K562 (cell line): ENCODE results near the gene ACBD6. TPM values are rescaled to one million over a fixed set of nuclear protein-coding genes. Genes with fewer than 3 reads are reported as not detected.

Source experiments
- ATAC-seq: fragments of 200-7000 bp; cut with Tn5 transposase; 3 replicates; pipeline ENCODE4 v1.9.1; 2020; ENCODE audit warnings: moderate library complexity
- BruUV-seq: library from RNA; stranded (reverse); fragments of 400-500 nt; replicated peaks from 2 replicates; lab custom pipeline; 2021; lab: Mats Ljungman, UMichigan
- CTCF ChIA-PET: fragments of 300-600 bp; formaldehyde crosslinking; extraction: SDS; loops from one replicate; lab custom pipeline; 2021; ENCODE audit warnings: low intra/inter-chr PET ratio; lab: Yijun Ruan, JAX
- POLR2A ChIA-PET: fragments of 300-600, 350-650 bp; sonication (Branson Sonifier 250); formaldehyde crosslinking; extraction: SDS; loops from one replicate; lab custom pipeline; 2021; ENCODE audit warnings: antibody characterized with exemption, inconsistent platforms; lab: Yijun Ruan, JAX
- DNase-seq, 4 experiments: peaks; one replicate each; pipeline versions ENCODE4 v3.0.0 to v3.0.0-alpha.2; 2011 to 2018; ENCODE audit warnings: low spot score in 3 of 4, mixed read lengths in 3 of 4; ENCODE audit errors: extremely low read depth in 1 of 4
- FAIRE-seq: peaks from 2 replicates; lab custom pipeline; 2011; peaks lifted over from hg19 to GRCh38; lab: Jason Lieb, UNC
- H2AFZ ChIP-seq: 2 replicates; pipeline ENCODE4 v1.6.0; 2011; ENCODE audit warnings: low read depth, low read length, control low read depth, inconsistent platforms
- H3K27ac ChIP-seq: fragments of 200-600 bp; 3 replicates; pipeline ENCODE4 v1.8.0; 2011; ENCODE audit warnings: low read depth, mild to moderate bottlenecking, control low read depth, inconsistent platforms, low read length, moderate library complexity, mixed read lengths; ENCODE audit errors: extremely low read depth
- H3K27me3 ChIP-seq, 2 experiments: fragments of 300-600 bp in 1 of 2; 2 replicates in 1 of 2; 3 replicates in 1 of 2; pipeline versions ENCODE4 v1.6.0 to v1.8.0; 2011; ENCODE audit warnings: inconsistent platforms in 2 of 2, low read length in 2 of 2, mild to moderate bottlenecking in 1 of 2, mixed read lengths in 1 of 2, moderate library complexity in 1 of 2; ENCODE audit not compliant: control insufficient read depth in 2 of 2, insufficient read depth in 2 of 2
- H3K36me3 ChIP-seq: fragments of 300-600 bp; 3 replicates; pipeline ENCODE4 v1.8.0; 2011; ENCODE audit warnings: mild to moderate bottlenecking, low read length, inconsistent platforms; ENCODE audit not compliant: control insufficient read depth, insufficient read depth
- H3K4me1 ChIP-seq, 2 experiments: fragments of 200-600 bp in 1 of 2; replicated peaks in 1 of 2; 2 replicates in 1 of 2; 3 replicates in 1 of 2; pipeline versions ENCODE4 v1.5.1 to v1.8.0; 2011; ENCODE audit warnings: inconsistent platforms in 2 of 2, low read length in 2 of 2, mild to moderate bottlenecking in 1 of 2, mixed read lengths in 1 of 2, moderate library complexity in 1 of 2; ENCODE audit not compliant: control insufficient read depth in 2 of 2, insufficient read depth in 2 of 2
- H3K4me2 ChIP-seq: 2 replicates; pipeline ENCODE4 v1.6.1; 2011; ENCODE audit warnings: low read length, control low read depth, inconsistent platforms, mixed read lengths; ENCODE audit not compliant: insufficient read depth
- H3K4me3 ChIP-seq: fragments of 200-600 bp; sonication (generic), shearing (Covaris generic); 2 replicates; pipeline ENCODE4 v1.5.1; 2016; ENCODE audit warnings: control low read depth, inconsistent platforms
- H3K79me2 ChIP-seq: fragments of 200-600 bp; 3 replicates; pipeline ENCODE4 v1.8.0; 2011; ENCODE audit warnings: low read length, inconsistent platforms; ENCODE audit not compliant: control insufficient read depth, insufficient read depth
- H3K9ac ChIP-seq, 2 experiments: 2 replicates each; pipeline versions ENCODE4 v1.6.0 to v1.6.1; 2011; ENCODE audit warnings: low read depth in 2 of 2, low read length in 2 of 2, control low read depth in 1 of 2, inconsistent platforms in 1 of 2, mild to moderate bottlenecking in 1 of 2, mixed read lengths in 1 of 2; ENCODE audit not compliant: insufficient read depth in 1 of 2
- H3K9me1 ChIP-seq: one replicate; pipeline ENCODE4 v1.6.0; 2011; ENCODE audit warnings: inconsistent platforms, mild to moderate bottlenecking, low read length, moderate library complexity; ENCODE audit not compliant: control insufficient read depth, insufficient read depth
- H3K9me3 ChIP-seq: replicated peaks from 2 replicates; pipeline ENCODE4 v1.5.1; 2011; ENCODE audit warnings: low read depth, low read length, inconsistent platforms; ENCODE audit not compliant: control insufficient read depth, insufficient read depth
- H4K20me1 ChIP-seq: replicated peaks from 2 replicates; pipeline ENCODE4 v1.6.1; 2011; ENCODE audit warnings: low read length, inconsistent platforms, mixed read lengths; ENCODE audit not compliant: control insufficient read depth, insufficient read depth
- MEIS2 ChIP-seq: fragments of 450-650 bp; IDR thresholded peaks from 2 replicates; pipeline ENCODE4 v1.6.1; 2014; ENCODE audit warnings: mild to moderate bottlenecking; ENCODE audit not compliant: partially characterized antibody
- PHF8 ChIP-seq: fragments of 200-600 bp; sonication (generic); IDR thresholded peaks from 2 replicates; pipeline ENCODE4 v1.6.1; 2012; ENCODE audit warnings: mixed run types, mild to moderate bottlenecking, inconsistent platforms, low read length, moderate library complexity, borderline replicate concordance
- TCF3 ChIP-seq: sonication (generic); formaldehyde crosslinking; IDR thresholded peaks from 2 replicates; pipeline ENCODE4 v1.4.0; 2020; ENCODE audit warnings: mild to moderate bottlenecking, missing genetic modification reagents
- TRIM28 ChIP-seq: fragments of 450-650 bp; IDR thresholded peaks from 2 replicates; pipeline ENCODE4 v1.6.1; 2017
- ZNF232 ChIP-seq: sonication (generic); formaldehyde crosslinking; IDR thresholded peaks from 2 replicates; pipeline ENCODE4 v1.8.0; 2022; ENCODE audit warnings: mild to moderate bottlenecking, missing genetic modification reagents
- ZNF445 ChIP-seq: fragments of 250-450 bp; sonication (Bioruptor Pico); IDR thresholded peaks from 2 replicates; pipeline ENCODE4 v1.4.0; 2020; ENCODE audit warnings: low read depth, mild to moderate bottlenecking, moderate library complexity
- WGBS: fragments of 100-300 bp; shearing (Covaris generic); methylation state at CpG from one replicate; pipeline ENCODE4 v1.1.6; 2016; ENCODE audit warnings: low coverage, mixed read lengths; ENCODE audit not compliant: insufficient coverage; ENCODE audit errors: missing lambda C conversion rate; 5-methylcytosine and 5-hydroxymethylcytosine counted together
- in situ Hi-C: fragments of 300-500 bp; cut with MboI; formaldehyde crosslinking; loops from 4 replicates; pipeline ENCODE4 v1.15.0; 2018; ENCODE audit warnings: inconsistent platforms, mixed read lengths
- intact Hi-C: fragments of 100-400 bp; cut with micrococcal nuclease; formaldehyde crosslinking; loops from 2 replicates; pipeline ENCODE4 v1.14.2; 2022
- polyA plus RNA-seq, 8 experiments: library from polyadenylated mRNA; depleted of rRNA in 4 of 8; stranded (reverse) in 5 of 8; unstranded in 3 of 8; fragments of >200 nt; fragmentation: Nextera tagmentation in 2 of 8; fragmentation: Illumina TruSeq in 1 of 8; extraction: Ambion mirVana in 2 of 8; extraction: Trizol in 1 of 8; gene quantifications; 2 replicates each; pipeline versions ENCODE4 v1.2.1 to v1.2.3, GENCODE V29; 2011 to 2014; ENCODE audit warnings: inconsistent platforms in 1 of 8, missing spikeins in 1 of 8
- total RNA-seq, 7 experiments: library from RNA; depleted of rRNA in 6 of 7; stranded (reverse); fragments of >200 nt in 6 of 7; fragmentation: Illumina TruSeq in 2 of 7; extraction: Trizol in 2 of 7; gene quantifications; 2 replicates each; pipeline versions ENCODE4 v1.2.1 to v1.2.3, GENCODE V29; 2011 to 2021; ENCODE audit warnings: low replicate concordance in 1 of 7
- TF ChIP-seq, protein P1 (sequence below): fragments of 450-650 bp; IDR thresholded peaks from 2 replicates; pipeline ENCODE4 v1.6.1; 2016

ACBD6 gene
- total and polyA plus RNA-seq, 9 of the 15 experiments (the other 6 are each of a cell fraction or from before 2014, with no cell fraction given): 16.9 to 107 (median 77.7) TPM

DNA sequence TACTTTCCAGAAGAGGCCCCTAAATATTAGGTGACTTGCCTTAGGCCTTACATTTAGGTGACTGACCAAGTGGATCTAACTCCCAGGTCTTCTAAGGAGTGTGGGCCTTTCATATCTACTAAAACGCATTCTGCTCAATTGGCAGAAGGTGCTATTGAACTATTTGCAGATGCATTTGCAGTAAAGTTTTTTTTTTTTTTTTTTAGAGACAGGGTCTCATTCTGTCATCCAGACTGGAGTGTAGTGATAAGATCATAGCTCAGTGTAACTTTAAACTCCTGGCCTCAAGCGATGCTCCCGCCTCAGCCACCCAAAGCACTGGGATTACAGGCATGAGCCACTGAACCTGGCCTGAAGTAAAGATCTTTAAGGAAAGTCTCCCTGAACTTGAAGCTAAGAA is 13.0 kb upstream of the ACBD6 start (continued):
- 0 out of 2 replicates have a peak, but pooled peaks have one; percentile 7 for TF ChIP-seq TCF3 (CRISPR knock-in tag)

DNA sequence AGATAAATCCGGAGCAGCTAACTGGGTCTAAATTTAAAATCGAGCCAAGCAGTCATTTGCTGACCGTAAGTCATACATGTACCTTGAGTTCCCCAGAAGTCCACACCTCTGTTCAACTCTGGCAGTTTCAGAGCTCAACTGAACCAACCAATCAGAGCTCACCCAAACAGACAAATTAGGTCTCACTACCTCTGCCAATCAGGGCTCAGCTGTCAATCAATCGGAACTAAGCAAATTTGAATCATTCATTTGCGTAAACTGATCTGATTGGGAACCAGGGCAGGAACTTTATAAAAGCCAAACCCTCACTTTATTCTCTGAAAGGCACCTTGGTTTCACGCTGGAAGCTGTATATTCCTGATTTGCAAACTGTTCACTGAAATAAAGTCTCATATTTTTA is 11.2 kb upstream of the ACBD6 start:
- no peak for FAIRE-seq
- TF ChIP-seq PHF8: no peak
- TF ChIP-seq ZNF232 (CRISPR knock-in tag): no peak
- TF ChIP-seq ZNF445 (CRISPR knock-in tag): no peak
- no peak for TF ChIP-seq MEIS2
- no peak for TF ChIP-seq TRIM28
- TF ChIP-seq, protein P1, sequence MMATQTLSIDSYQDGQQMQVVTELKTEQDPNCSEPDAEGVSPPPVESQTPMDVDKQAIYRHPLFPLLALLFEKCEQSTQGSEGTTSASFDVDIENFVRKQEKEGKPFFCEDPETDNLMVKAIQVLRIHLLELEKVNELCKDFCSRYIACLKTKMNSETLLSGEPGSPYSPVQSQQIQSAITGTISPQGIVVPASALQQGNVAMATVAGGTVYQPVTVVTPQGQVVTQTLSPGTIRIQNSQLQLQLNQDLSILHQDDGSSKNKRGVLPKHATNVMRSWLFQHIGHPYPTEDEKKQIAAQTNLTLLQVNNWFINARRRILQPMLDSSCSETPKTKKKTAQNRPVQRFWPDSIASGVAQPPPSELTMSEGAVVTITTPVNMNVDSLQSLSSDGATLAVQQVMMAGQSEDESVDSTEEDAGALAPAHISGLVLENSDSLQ: peak; percentile 87
- intact Hi-C loops: no loop called here
- Histone ChIP-seq H3K36me3 (no peaks in the 10 kb centered on the region), H3K79me2 (no peaks in the 10 kb centered on the region), H3K9me1 (no peaks in the 10 kb centered on the region), H3K4me2 (no peak overlapping the region), H3K27ac (no peak overlapping the region), H3K4me3 (no peak overlapping the region), H3K4me1 (peaks cover 3 to 9% of the 10 kb centered on the region in 2 experiments; a peak in 3 of 5 replicates), H2AFZ (no peak overlapping the region), H3K9me3 (no peaks in the 10 kb centered on the region), H4K20me1 (no peaks in the 10 kb centered on the region), H3K9ac (no peak overlapping the region), H3K27me3 (no peaks in the 10 kb centered on the region)
- in situ Hi-C loops: no loop called here
- no peak for DNase-seq
- ATAC-seq: no peak
- WGBS: 66% methylated on average over 6 of the region's 6 CpGs
- CTCF ChIA-PET: interaction anchor here (4.3 kb wide), 1 partner anchor 349 kb away, joined by 69 read pairs; no protein-coding TSS in a partner anchor
- BruUV-seq: no TSS peak
- POLR2A ChIA-PET: interaction anchor here (0.6 to 1.7 kb wide), 4 partner anchors 9 to 364 kb away, joined by 3 to 6 read pairs (median 4); no protein-coding TSS in a partner anchor
